ENCODE results near the gene CDHR2.

DNA sequence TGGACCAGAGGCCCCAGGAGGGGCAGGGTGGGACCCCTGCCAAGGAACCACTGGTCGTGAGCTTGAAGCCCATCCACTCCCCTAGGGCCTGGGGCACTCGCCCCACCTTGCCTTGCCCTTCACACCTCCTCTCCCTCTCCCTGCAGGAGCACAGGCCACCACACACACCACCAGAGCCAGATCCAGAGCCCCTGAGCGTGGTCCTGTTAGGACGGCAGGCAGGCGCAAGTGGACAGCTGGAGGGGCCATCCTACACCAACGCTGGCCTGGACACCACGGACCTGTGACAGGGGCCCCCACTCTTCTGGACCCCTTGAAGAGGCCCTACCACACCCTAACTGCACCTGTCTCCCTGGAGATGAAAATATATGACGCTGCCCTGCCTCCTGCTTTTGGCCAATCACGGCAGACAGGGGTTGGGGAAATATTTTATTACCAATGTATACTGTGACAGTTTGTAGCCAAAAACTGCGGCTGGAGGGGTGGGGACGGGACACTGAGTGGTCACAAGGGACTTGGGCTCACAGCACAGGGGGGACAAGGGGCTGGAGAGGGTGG is 46.3 kb downstream of the CDHR2 start:
- TF ChIP-seq, protein P1, sequence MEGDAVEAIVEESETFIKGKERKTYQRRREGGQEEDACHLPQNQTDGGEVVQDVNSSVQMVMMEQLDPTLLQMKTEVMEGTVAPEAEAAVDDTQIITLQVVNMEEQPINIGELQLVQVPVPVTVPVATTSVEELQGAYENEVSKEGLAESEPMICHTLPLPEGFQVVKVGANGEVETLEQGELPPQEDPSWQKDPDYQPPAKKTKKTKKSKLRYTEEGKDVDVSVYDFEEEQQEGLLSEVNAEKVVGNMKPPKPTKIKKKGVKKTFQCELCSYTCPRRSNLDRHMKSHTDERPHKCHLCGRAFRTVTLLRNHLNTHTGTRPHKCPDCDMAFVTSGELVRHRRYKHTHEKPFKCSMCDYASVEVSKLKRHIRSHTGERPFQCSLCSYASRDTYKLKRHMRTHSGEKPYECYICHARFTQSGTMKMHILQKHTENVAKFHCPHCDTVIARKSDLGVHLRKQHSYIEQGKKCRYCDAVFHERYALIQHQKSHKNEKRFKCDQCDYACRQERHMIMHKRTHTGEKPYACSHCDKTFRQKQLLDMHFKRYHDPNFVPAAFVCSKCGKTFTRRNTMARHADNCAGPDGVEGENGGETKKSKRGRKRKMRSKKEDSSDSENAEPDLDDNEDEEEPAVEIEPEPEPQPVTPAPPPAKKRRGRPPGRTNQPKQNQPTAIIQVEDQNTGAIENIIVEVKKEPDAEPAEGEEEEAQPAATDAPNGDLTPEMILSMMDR (IDR thresholded peaks at IDR 0.05): no peak
- TF ChIP-seq ZFX (IDR thresholded peaks at IDR 0.05; ENCODE audit: borderline replicate concordance): no peak
